HG03159 (cell line): Measurements from ENCODE around the gene C11orf42.

Experiments
- ATAC-seq: cut with Tn5 transposase; IDR thresholded peaks from one replicate; pipeline ENCODE4 v1.9.1; 2021; ENCODE audit warnings: mild to moderate bottlenecking, moderate library complexity; ENCODE audit not compliant: unreplicated experiment

The C11orf42 gene

GRCh38 chr11:6251990-6252473 lies 46.7 kb downstream of the C11orf42 start:
- no peak for ATAC-seq

DNA sequence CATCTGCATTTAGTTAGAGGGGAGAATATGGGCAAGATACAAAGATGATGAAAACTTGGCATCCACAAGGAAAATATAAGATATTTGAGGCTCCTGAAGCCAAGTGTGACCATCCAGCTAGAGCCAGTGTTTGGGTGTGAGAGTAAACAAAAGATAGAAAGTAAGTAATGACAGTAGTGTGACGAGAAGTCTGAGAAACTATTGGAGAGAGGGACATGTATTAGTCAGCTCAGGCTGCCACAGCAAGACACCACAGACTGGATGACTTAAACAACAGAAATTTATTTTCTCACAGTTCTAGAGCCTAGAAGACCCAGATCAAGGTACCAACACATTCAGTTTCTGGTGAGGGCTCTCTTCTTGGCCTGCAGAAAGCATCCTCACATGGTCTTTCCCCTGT lies 47.8 kb downstream of the C11orf42 start:
- ATAC-seq, result peak; percentile 53

DNA sequence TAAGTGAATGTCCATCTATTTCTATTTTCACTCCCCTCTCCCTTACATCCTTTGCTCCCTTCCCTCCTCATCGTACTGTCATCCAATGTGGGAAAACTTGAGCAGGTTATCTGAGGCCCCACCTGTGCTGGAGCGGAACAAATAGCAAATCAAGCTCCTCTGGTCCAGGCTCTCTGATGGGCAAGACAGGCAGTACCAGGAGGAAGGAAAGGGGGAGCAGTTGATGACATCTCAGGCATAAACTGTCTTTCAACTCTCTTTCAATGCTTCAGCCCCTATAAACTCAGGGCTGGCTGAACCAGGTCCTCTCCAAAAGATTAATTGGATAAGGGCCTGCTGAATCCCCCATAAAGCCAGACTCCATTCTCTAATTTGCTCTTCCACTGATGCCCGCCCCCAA lies 52.8 kb downstream of the C11orf42 start:
- ATAC-seq, result no peak

DNA sequence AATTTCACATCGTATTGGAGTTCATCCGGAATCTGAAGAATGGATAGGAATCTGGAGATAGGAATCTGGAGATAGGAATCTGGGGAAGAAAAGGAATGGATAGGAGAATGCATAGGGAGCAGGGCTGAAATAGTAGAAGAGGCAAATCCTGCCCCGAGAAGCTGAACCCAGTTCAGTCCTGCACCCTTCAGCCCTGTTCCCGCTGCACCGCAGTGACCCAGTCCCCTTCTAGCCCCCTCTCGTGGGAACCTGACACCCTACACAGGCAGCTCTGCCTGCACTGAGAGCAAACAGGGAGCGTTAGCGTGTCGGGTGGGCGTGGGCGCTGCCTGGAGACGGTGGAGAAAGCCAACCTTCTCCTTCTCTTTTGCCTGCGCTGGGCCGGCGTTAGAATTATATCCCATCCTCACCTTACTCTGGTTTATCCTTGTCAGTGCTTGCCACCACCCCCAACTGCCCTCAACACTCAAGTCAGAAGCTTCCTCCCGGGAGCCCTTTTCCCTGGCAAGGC lies 53.3 kb downstream of the C11orf42 start:
- ATAC-seq, result no peak

DNA sequence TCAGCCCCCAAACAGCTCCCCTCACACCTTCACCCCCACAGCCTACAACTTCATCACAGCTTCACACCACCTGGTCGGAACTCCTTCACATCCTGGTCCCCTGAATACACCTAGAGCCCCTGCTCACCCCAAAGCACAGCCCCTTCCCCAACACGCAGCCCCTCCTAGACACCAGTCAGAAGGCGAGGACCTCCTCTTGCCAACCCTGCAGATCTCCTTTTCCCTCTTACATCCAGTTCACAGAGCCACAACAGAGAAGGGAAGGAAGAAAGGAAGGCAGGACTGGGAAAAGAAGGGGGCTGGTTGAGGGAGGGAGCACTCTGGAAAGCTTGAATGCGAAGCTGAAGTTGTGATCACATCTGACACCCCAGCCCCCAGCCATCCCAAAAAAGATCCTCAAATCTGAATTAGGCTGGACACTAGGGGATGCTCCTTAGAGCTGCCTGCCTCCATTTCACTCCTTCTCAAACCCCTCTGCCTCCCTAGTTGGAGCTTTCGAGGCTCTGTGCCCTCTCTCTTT lies 54.9 kb downstream of the C11orf42 start:
- ATAC-seq, result no peak
